GM19099 (cell line): ENCODE results near the gene FXR2.

Experiments
- POLR2A ChIP-seq: IDR thresholded peaks from 3 replicates; pipeline ENCODE4 v1.6.1; 2011; ENCODE audit warnings: low read depth; ENCODE audit not compliant: insufficient read length; ENCODE audit errors: extremely low read depth

FXR2 gene

DNA sequence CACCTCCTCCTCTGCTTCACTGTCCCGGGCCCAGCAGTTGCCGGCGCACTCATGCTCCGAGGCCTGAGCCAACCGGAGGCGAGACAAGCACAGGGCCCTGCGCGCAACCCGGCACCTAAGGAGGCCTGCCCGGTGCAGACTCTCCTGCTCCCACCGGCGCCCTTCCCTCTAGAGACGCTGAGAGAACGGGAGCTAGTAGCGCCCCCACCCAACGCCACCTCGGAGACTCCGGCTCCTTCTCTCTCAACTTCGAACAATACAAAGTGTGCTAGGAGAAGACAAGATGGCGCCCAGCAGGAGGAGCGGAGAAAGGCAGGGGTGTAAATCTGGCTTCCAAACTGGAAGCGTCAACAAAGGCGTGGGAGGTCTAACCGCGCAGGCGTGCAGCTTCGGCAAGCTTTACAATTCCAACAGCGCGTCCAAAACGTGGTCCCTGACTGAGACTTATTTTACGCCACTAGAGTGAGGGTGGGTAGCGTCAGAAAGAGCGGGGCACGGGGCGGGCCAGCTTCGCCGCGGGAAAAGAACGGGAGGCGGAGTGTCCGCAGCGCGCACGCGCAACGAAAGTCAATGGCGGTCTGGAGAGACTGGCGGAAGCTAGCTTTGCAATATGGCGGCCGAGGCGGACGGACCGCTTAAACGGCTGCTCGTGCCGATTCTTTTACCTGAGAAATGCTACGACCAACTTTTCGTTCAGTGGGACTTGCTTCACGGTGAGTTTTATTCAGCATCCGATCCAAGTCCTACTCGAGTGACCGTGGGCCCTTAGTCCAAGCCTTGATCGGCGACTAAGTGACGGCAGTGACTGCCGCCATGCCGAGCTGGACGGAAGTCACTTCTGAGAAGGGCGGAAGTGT lies 31.2 kb downstream of the FXR2 start, which contains the start of gene MPDU1:
TSS of gene MPDU1 (plus strand) at position 600 of the 857 bp plus-strand sequence. CDS start at position 611, 11 bp downstream.
- TF ChIP-seq POLR2A, result peak; percentile 85

DNA sequence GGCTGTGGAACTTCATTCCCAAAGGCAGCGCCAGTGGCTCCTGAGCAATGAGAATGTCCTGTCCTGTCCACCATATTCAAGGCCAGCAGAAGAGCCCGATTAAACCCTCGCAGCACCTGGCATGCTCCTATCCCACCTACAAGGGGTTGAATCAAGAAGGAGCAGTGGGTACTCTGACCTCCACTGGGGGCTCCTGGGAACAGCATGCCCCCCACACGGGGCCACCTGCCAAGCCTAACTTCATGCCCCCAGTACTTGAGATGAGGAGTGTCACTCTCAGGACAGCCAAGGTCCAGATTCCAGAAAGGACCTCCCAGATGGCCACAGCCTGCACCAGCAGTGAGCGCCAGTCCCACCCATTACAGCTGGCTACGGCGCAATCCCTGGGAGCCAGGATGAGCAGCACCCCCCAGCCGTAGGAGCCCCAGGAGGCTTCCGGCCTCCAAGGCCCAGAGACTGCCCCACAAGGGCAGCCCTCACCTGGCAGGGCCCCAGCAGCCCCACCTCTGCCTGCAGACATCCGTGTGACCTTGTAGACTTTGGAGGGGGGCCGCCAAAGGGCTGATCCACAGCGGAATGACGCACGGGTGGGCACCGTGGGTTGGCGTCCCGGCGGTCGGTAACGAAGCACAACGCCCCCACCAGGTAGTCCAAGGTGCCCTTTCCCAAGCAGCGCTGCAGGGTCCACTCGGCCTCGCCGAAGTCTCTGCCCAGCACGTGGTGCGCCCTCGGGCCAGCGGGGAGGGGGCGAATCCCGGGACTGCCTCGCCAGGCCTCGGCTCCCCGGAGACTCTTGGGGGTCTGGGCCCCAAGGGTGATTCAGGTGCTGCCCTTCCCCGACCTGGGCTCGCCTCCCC lies 32.1 kb downstream of the FXR2 start:
- no peak for TF ChIP-seq POLR2A

DNA sequence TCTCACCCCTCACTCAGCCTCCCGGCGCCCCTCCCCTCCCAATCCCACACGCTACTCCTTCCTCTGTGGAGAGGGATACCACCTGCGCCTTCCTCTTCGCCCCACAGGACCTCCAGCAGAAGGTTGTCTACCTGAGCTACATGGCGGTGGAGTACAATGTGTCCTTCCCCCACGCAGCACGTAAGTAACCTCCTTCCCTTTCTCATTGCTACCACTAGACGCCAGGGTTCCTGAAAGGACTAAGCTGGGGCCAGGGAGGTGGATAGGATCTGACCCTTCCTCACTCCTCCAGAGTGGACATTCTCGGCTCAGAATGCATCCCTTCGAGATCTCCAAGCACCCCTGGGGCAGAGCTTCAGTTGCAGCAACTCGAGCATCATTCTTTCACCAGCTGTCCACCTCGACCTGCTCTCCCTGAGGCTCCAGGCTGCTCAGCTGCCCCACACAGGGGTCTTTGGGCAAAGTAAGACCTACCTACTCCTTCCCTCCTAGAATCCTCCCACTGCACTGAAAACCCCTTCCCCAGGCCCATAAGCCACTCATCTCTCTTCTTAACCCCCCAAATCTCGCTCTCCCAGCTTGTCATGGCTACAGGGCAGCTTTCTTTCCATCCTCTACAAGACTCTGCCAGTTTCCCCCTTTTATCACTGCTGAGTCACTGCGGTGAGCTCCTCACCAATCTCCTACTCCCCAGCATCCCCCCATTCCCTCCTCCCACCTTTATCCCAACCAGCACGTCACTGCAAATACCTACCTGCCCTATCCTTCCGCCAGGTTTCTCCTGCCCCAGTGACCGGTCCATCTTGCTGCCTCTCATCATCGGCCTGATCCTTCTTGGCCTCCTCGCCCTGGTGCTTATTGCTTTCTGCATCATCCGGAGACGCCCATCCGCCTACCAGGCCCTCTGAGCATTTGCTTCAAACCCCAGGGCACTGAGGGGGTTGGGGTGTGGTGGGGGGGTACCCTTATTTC lies 33.8 kb downstream of the FXR2 start:
- no peak for TF ChIP-seq POLR2A

DNA sequence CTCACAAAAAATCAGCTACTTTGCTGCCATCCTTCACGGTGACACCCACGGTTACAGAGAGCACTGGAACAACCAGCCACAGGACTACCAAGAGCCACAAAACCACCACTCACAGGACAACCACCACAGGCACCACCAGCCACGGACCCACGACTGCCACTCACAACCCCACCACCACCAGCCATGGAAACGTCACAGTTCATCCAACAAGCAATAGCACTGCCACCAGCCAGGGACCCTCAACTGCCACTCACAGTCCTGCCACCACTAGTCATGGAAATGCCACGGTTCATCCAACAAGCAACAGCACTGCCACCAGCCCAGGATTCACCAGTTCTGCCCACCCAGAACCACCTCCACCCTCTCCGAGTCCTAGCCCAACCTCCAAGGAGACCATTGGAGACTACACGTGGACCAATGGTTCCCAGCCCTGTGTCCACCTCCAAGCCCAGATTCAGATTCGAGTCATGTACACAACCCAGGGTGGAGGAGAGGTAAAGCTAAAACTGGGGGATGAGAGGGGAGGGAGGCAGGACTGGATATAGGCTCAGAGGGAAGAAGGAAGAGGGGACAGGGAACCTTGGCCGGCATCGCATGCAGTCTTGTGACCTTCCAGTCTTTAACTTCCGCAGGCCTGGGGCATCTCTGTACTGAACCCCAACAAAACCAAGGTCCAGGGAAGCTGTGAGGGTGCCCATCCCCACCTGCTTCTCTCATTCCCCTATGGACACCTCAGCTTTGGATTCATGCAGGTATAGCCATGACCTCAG lies 34.7 kb downstream of the FXR2 start:
- no peak for TF ChIP-seq POLR2A

DNA sequence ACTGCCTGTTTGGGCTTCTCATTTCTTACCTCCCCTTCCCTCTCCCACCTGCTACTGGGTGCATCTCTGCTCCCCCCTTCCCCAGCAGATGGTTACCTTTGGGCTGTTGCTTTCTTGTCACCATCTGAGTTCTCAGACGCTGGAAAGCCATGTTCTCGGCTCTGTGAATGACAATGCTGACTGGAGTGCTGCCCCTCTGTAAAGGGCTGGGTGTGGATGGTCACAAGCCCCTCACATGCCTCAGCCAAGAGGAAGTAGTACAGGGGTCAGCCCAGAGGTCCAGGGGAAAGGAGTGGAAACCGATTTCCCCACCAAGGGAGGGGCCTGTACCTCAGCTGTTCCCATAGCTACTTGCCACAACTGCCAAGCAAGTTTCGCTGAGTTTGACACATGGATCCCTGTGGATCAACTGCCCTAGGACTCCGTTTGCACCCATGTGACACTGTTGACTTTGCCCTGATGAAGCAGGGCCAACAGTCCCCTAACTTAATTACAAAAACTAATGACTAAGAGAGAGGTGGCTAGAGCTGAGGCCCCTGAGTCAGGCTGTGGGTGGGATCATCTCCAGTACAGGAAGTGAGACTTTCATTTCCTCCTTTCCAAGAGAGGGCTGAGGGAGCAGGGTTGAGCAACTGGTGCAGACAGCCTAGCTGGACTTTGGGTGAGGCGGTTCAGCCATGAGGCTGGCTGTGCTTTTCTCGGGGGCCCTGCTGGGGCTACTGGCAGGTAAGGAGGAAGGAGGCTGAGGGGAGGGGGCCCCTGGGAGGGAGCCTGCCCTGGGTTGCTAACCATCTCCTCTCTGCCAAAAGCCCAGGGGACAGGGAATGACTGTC lies 35.5 kb downstream of the FXR2 start, which contains the start of gene CD68:
TSS of gene CD68 (plus strand) at position 638 of the 833 bp plus-strand sequence. CDS start at position 678, 40 bp downstream.
- TF ChIP-seq POLR2A, result peak; percentile 67

DNA sequence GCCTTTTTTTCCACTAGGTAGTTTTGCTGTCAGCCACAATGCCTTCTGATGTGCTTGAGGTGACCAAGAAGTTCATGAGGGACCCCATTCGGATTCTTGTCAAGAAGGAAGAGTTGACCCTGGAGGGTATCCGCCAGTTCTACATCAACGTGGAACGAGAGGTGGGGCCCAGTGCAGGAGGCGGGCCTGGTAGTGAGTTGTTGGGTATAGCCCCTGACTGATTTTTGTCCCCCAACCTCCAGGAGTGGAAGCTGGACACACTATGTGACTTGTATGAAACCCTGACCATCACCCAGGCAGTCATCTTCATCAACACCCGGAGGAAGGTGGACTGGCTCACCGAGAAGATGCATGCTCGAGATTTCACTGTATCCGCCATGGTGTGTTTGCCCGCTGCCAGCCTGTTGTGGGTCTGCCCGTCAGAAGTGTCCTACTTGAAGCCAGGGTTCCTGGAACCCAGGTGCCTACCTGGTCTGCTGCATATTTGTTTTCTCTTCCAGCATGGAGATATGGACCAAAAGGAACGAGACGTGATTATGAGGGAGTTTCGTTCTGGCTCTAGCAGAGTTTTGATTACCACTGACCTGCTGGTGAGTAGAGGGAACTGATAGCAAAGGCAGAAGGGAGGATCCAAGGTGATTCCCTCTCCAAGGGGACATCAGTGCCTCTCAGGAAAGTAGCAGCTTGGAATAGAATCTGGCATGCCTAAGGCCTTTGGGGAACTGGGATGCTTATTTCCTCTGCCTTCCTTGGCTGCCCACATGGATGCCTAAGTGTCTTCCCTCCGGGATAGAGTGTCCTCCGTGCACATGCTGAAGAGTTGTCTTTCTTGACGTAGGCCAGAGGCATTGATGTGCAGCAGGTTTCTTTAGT lies 37.1 kb downstream of the FXR2 start:
- TF ChIP-seq POLR2A, result no peak

DNA sequence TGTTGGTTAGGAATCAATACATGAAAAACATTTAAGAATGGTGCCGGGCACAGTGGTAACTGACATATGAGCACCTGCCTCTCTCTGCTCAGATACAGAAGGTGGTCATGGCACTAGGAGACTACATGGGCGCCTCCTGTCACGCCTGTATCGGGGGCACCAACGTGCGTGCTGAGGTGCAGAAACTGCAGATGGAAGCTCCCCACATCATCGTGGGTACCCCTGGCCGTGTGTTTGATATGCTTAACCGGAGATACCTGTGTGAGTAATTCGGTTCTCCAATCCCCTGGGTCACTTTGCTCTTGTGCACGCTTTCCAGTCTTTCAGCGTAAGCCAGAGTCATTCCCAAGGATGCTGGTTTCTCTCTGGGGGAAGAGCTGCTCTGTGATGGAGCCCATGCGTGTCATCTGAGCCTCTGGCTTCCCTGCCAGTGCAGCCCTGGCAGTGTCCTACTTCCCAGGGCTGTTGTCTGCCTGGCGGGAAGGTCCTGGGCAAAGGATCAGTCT lies 38.2 kb downstream of the FXR2 start:
- TF ChIP-seq POLR2A, result peak; percentile 18

DNA sequence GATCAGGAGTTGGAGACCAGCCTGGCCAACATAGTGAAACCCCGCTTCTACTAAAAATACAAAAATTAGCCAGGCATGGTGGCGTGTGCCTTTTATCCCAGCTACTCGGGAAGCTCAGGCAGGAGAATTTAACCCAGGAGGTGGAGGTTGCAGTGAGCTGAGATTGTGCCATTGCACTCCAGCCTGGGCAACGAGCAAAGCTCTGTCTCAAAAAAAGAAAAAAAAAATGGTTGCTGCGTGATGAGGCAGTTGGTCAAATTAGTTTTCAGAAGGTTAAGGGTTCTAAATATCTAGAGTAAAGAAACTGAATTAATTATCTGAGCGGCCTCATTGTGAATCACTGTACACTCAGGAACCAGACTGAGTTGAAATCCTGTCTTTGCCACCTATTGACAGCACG lies 38.7 kb downstream of the FXR2 start:
- TF ChIP-seq POLR2A, result no peak

DNA sequence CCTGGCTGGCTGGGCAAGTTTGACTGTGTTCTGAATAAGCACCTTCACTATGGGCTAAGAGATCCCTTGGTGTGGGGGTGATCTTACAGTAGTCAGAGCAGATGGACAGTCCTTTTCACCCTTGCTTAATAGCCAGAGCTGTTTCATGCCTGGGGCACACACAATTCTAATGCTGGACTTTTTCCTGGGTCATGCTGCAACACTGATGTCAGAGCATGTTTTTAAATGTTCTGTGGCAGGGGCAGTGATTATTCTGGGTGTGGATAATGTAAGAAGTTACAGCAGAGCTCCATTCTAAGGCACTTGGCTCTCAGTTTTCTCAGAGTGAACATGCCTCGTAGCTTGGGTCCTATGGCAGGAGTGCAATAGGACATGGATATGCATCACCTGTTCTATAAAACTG lies 39.2 kb downstream of the FXR2 start:
- no peak for TF ChIP-seq POLR2A

DNA sequence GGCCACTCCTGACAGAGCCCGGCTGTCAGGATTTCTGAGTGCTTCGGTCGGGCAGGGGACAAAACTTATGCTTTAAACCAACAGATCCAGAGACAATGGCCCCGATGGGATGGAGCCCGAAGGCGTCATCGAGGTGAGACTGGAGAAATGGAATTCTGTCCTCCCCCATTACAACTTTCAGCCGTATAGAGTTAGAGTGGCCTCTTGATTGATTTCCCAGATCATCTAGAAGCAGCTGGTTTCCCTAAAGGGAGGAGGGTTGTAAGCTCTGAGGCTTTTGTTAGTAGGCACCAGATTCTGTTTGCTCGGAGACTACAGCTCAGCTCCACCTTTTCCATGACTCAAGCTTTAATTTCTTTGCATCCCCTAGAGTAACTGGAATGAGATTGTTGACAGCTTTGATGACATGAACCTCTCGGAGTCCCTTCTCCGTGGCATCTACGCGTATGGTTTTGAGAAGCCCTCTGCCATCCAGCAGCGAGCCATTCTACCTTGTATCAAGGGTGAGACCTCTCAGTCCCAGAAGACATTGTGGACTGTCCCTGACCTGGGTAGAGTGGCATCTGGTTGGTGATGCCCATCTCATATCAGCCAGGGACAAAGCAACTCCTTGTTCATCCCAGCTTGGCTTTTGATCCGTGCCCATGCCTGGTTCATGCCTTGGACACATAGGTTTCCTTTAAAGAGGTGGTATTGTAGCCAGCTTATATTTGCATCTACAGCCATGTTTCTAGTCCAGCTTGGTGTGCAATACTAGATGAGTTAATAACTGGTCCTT lies 40.3 kb downstream of the FXR2 start:
- no peak for TF ChIP-seq POLR2A

DNA sequence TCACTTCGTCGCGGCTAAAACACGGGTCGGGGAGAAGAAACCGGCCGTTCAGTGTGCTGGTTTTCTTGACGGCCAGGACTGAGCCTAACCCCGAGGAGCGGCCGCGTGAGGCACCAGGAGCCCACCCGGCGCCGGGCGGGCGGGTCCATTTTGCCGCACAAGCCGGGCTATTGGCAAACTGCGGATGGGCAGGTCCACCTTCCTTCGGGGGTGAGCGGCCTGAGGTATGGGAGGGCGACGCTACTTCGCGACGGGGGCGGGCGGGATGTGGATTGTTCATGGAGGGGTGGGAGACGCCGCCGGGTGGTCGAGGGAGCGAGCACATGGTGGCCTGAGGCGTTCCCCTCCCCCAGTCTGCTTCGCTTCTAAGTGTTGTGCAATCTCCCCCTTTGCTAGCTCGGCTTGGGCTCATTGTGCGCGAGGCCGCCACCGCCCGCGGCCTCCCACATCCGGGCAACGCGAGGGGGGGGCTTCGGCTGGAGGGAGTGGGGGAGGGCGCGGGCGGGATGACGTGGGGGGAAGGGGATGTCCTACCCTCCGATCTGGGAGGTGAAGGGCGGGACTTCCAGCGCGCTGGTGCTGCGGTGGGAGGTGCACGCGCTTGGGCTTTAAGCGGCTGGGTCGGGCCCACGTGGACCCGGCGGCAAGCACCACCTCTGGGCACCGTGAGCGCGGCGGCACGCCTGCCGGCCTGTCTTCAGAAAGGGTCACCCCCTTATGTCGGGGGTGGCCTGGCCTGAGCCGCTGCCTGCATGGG lies 41.2 kb downstream of the FXR2 start:
- peak; percentile 63 for TF ChIP-seq POLR2A
